Neural progenitor cell (in vitro differentiated cells): ENCODE measurements around the gene WDR64.

Source experiments
- CTCF ChIP-seq: fragments of 200-600 bp; sonication (generic); IDR thresholded peaks from 2 replicates; pipeline ENCODE4 v1.5.1; 2017; ENCODE audit warnings: antibody characterized with exemption, mild to moderate bottlenecking
- EZH2 ChIP-seq: fragments of 200-600 bp; sonication (generic); IDR thresholded peaks from 2 replicates; pipeline ENCODE4 v1.6.1; 2017; ENCODE audit warnings: antibody characterized with exemption, mild to moderate bottlenecking, moderate library complexity
- EZH2phosphoT487 ChIP-seq: fragments of 200-600 bp; sonication (generic); IDR thresholded peaks from 2 replicates; pipeline ENCODE4 v1.6.1; 2017; ENCODE audit warnings: antibody characterized with exemption

- TF ChIP-seq EZH2phosphoT487 (no peak), CTCF (no peak), EZH2 (no peak)
Measured at GRCh38 chr1:241838897-241839296, 186.8 kb downstream of the WDR64 start.
